HG03135 (cell line): ENCODE measurements around the gene NKD1.

Experiments used
- ATAC-seq: cut with Tn5 transposase; IDR thresholded peaks from one replicate; pipeline ENCODE4 v1.9.1; 2021; ENCODE audit warnings: mild to moderate bottlenecking, moderate library complexity; ENCODE audit not compliant: unreplicated experiment

Gene NKD1

DNA sequence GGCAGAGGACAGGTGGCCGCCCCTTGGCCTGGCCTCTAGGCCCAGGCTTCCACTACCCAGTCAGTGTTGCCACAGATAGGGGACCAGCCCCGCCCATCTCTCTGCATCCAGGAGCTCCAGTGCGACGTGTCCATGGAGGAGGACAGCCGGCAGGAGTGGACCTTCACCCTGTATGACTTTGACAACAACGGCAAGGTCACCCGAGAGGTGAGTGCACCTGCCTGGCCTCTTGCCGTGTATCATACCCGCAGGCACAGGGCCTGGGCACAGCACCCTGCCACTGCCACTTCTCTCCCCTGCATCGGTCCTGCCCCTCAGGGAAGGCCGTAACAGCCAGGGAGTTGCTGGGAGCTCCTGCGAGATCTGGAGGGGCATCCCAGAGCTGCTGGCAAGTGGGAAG is 77.2 kb downstream of the NKD1 start:
- no peak for ATAC-seq

DNA sequence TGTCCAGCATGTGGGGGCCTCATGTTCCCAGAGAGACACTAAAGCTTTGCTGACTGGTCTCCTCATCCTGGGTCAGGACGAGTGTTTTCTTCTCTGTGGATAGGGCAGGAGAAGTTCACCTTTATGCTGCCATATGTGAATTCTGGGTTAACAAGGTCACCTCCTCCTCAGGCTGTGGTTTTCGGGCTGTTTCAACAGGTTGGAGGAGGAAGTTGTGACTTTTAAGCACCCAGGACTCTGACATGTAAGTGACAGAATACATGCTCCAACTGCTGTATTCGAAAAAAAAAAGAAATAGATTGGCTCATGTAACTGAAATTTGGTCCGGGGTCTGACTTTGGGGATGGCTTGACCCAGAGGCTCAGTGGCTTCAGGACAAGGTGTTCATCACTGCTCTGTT is 78.7 kb downstream of the NKD1 start:
- ATAC-seq: no peak

DNA sequence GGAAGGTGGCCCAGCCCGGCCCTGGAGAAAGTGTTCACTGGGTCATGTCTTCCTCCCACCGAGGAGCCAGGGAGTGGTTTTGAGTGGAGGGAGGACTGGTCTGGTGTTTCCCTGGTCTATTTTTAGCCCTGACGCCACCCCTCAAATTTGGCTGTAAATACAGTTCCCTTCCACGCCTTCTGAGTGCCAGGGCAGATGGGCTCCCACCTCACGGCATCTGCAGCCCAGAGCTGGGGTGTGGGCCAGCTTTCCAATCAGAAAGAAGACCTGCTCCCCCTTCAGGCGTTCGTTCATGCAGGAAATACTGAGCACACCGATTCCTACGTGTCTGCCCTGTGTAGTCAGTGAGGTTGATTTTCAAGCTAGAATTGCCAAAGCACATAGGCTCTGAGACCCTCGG is 79.2 kb downstream of the NKD1 start:
- no peak for ATAC-seq

DNA sequence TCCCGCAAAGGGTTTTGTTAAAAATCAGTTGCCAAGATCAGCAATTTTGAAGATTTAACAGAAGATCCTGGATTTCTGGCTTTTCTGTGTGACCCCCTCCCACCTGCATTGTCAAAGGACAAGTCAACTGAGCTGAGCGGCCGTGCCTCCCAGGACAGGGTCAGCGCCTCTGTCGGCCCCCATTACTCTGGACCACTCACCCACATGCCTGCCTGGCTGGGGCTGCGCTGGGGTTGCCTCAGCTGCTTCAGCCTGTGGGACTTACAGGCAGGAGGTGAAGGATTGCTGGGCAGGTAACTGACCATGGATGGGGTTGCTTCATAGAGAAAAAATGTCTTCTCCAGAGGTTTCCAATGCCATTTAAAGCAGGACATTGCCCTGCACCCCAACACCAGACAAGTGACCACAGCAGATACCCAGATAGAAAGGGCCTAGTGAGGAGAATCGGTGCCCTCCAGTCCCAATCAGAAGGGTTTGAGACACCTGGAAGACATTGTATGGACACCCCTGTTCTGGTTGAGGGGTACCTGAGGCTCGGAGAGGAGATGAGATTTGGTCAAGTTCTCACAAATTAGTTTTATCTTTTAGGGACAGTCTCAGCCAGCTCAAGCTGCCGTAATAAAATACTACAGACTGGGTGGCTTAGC is 80.1 kb downstream of the NKD1 start:
- no peak for ATAC-seq

DNA sequence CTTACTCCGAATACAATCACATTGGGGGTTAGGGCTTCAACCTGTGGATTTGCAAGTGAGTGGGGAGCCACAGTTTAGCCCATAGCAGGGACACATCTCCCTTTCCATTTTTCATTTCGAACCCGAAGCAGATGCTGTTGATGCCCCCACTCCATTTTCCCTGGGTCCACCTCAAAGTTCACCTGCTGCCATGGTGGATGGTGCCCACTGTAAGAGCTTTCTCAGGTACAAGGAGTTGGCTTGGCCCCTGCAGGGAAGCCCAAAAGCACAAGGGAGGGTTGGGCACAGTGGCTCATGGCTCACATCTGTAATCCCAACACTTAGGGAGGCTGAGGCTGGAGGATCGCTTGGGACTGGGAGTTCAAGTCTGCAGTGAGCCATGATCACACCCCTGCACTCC is 81.1 kb downstream of the NKD1 start:
- ATAC-seq: no peak

DNA sequence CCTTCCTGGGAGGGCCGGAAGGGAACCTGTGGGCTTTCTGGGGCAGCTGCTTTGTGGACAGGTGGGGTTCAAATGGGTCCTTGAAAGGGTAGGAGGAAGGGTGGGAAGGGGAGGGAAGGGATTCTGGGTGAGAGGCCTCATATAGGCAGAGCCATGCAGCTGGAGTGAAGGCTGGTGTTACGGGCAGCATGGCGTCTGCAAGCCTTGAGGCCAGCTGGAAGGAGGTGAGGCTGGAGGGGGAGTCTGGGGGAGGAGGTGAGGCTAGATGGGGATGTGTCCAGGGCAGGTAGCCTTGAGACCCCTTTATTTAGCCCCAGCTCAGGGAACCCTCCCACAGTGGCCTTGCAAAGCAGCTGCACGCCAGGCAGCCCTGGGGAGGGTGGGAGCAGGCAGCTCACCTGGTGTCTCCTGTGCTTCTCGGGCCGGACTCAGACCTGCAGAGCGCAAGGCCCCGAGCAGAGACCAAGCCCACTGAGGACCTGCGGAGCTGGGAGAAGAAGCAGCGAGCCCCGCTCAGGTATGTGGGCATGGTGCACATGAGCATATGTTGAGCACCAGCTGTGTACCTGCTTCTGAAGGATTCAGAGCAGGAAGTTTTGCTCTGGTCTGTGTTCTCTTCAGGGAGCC is 82.3 kb downstream of the NKD1 start:
- no peak for ATAC-seq

DNA sequence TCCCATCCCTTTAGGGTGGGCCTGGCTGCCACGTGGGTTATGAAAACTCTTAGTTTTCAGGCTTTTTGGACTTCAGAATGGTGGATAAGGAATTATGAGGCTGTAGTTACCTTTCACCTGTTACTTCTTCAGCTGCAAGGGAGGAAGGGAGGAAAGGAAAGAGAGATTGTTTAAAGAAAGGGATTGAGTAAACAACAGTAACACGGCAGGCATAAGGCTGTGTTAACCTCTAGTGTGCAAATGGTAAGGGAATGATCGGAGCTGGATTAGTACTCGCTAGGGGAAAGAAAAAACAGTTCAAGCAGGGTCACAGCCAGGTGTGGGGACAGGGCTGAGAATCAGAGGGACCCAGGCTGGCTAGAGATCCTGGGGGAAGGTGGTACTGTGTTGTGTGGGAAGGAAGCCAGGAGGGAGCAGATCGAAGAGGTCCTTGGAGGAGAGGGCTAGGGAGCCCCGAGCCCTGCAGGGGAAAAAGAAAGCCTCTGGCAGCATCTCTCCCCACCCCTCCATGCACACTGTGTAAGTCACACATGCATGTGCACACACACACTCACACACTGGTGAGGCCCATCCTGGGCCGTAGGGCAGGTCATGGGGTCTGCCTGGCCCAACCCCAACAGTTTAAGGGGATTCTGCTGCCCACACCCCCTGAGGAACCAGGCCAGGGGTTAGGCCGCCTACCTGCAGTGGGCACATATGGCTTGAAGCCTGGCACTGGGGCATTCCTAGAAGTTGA is 83.2 kb downstream of the NKD1 start:
- ATAC-seq: no peak

DNA sequence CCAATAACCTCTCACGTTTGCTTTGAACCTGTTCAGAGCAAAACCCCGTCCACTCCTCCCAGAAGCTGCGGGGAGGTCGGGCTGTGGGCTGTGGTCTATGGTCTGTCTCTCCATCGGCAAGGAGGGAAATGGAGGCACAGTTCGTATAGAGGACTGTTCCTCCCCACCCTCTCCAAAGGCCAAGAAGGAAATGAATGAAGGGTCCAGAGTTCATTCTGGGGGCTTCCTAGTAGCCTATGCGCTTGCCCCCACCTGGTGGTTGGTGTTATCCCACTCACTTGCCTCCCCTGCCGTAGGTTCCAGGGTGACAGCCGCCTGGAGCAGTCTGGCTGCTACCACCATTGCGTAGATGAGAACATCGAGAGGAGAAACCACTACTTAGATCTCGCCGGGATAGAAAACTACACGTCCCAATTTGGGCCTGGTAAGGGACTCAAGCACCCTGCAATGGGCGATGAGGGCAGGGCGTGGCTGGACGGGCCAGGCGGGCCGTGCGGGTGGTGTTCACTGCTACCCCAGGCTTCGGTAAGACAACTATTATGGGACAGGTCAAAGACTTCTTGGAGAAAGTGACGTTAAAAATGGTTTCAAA is 83.9 kb downstream of the NKD1 start:
- no peak for ATAC-seq

DNA sequence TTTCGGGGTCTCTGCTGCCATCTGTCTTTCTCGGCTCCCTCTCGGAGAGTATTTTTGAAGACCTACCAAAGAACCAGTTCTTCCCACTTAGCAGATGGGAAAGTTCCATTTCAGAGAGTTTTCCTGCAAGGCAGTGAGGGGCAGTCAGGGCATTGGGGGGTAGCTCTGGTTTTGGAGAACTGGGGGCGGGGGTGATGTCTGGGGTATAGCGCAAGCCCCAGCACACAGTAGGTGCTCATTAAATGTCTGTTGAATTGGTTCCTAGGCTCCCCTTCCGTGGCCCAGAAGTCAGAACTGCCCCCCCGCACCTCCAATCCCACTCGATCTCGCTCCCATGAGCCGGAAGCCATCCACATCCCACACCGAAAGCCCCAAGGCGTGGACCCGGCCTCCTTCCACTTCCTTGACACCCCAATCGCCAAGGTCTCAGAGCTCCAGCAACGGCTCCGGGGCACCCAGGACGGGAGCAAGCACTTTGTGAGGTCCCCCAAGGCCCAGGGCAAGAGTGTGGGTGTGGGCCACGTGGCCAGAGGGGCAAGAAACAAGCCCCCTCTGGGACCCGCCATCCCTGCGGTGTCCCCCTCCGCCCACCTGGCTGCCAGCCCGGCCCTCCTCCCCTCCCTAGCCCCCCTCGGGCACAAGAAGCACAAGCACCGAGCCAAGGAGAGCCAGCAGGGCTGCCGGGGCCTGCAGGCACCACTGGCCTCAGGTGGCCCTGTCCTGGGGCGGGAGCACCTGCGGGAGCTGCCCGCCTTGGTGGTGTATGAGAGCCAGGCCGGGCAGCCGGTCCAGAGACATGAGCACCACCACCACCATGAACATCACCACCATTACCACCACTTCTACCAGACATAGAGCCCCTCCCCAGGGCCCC is 85.0 kb downstream of the NKD1 start:
- no peak for ATAC-seq

DNA sequence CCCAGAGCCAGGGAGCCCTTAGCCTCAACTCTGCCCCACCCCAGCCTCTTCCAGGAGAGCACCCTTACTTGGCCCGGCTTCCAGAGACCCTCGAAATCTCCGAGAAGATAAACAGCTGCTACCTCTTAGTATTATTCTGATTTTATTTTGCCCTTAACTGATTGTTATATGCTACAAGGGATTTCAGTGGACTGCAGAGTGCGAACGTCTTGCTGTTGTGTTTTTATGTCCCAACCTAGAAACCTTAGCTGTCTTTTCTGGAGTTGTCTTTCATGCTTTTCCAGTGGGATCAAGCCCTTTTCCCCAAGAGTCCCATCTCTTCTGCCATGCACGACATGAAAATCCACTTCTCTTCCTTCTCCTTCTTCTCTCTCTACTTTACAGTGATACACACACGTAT is 85.9 kb downstream of the NKD1 start:
- no peak for ATAC-seq

DNA sequence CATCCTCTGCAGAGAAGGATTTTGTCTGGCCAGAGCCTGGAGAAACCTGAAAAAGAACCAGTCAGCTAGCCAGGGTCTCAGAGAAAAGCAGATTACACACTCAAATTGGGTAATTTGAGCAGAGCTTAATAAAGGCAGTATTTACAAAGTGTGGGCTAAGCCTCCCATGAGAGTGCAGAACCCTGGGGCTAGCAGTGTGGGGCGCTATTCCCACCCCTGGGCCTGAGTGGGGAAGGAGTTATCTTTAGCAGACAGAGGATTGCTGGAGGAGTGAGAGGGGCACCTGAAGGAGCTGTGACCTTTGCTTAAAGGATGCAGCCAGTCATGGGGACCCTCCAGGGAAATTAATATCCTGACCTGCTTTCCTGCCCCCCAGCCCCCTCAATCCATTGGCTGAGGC is 86.8 kb downstream of the NKD1 start:
- no peak for ATAC-seq

DNA sequence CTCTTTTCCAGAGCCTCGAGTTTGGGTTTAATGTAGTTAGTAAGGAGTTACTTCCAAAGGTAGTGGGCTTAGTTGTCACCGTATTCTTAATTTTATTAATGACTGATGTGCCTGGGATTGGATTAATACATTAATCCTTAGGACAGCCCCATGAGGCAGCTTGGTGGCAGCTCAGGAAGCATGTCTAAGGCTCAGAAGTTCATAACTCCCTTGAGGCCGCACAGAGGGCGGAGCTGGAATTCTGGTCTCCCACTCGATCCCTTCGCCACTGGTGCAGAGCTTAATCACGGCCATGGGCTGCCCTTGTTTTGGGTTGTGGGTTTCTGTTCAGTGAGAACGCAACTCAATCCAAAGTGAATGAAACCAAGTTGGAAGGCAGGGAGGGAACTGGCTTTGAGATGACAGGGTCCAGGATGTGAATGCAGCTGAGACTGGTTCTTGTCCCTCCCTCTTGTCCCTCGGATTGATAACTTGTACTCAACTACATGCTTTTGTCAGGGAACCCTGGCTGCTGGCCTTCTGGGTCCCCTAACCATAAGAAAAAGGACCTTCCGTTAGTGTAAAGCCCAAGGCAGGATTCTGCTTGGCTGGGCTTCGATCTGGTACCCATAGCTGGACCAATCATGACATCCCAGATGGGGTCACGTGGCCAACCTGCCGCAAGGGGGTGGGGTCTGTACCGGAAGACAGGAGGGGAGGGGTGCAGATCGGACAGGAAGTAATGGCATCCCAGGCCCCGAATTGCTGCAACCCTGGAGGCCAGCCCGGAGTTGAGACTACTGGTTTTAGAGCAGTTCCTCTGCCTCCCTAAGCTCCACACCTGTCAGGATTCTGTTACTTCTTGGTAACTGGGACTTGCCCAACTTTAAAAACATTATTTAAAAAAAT is 87.6 kb downstream of the NKD1 start:
- no peak for ATAC-seq

DNA sequence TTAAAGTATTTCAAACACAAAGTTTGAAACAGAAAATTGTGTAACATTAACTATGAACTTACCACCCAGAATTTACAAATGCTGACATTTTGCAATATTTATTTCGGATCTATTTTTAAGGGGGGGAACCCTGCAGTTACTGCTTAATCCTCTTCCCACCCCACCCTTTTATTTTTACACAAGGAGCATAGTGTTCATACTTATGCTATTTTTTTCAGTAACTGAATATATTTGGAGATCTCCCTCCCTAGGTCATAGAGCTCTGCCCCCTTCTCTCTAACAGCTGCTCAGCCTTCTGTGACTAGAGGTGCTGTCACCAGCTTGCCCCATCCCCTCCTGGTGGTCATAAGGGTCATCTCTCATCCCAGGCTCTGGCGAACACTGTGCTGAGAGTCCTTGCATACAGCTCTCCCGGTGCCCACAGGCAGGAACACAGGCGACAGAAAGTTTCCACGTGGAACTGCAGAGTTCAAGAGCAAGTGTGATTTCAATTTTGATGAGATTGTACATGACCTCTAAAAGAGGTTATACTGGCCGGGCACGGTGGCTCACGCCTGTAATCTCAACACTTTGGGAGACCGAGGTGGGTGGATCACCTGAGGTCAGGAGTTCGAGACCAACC is 88.7 kb downstream of the NKD1 start:
- ATAC-seq: no peak

DNA sequence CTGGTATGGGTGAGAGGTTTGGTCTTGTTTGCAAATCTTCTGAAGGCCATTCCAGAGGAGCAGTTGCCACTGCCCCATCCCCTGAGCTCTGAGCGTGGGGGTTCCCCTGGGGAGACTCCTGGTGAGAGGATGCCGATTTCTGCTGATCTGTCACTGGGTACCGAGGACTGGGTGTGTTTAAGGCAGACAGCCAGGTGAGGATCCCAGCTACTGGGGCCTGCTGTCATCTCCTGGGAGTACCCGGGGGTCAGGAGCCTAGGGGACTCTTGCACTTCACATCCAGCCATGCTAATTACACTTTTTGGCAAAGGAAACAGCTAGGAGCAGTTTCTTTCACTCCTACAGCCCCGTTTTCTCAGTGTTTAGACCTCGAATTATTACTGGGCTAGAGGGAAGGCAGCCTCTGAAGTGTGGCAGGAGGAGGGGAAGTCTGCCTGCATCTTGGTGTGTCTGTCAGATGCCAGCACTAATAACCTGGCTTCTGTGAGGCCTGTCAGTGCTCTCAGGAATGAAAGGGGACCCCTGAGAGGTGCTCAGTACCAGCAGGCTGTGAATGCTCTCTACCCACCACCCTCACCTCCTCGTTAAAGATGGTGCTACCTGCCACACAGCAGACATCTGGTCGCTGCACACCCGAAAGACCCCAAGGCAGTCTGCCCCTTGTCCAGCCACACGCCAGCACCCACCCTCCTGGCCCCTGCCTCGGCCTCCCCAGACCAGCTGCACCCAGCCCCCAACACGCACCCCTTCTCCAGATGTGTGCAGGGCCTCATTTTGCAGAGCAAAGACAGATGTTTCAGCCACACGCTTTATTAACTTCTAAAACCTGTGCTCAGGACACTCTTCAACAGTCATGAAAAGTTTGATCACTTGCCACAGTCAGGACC is 89.8 kb downstream of the NKD1 start:
- ATAC-seq: no peak

DNA sequence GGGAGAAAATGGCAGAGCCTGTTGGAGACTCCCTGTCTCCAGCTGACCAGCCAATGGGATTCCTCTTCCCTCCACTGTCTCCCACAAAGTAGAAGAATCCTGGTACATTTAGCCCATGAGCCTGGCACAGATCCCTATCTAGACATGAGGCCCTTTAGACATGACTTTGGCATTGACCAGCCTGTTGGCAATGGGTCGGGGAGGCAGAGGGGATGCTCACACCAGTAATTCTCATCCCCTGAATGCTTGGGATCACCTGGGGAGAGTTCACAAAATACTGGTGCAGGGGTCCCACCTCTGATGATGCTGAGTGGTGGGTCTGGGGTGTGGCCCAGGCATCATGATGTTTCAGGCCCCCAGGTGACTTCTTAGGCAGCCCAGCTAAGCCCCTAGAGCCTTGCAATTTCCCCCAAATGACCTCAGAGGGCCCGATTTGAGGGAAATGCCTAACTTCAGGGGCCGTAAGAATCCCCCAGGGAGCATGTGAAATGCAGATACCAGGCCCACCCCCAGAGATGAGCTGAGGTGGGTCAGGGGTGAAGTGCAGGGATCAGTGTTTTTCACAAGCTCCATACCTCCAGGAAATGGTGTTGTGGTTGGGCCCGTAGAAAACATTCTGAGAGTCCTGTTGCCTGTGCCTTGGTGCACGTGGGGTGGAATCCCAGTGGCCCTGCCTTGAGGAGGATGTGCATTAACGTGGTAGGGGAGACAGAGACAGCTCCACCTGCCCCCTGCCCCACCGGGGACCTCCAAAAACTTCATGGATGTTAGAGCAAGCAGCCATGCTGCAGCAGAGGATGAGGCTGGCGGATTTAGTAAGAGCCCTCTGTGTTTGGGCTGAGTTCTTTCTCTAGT is 90.8 kb downstream of the NKD1 start:
- ATAC-seq: no peak

DNA sequence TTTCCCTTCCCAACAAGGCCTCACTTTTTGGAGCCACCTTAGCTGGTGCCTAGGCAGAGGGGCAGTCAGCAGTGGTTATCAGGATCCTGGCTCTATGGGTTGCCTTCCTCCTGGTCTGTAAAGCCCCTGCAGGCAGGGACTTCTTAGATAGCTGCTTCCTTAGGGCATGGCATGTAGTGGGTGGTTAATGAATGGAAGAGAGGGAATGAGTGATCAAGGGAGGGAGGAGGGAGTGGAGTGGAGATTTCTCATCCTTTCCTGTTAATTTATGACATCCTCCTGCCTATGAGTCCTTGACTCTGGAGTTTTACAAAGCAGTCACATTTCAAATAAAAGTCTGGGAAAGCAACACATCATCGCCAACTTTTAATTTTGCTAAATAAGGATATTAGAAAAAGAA is 92.2 kb downstream of the NKD1 start:
- ATAC-seq: no peak

DNA sequence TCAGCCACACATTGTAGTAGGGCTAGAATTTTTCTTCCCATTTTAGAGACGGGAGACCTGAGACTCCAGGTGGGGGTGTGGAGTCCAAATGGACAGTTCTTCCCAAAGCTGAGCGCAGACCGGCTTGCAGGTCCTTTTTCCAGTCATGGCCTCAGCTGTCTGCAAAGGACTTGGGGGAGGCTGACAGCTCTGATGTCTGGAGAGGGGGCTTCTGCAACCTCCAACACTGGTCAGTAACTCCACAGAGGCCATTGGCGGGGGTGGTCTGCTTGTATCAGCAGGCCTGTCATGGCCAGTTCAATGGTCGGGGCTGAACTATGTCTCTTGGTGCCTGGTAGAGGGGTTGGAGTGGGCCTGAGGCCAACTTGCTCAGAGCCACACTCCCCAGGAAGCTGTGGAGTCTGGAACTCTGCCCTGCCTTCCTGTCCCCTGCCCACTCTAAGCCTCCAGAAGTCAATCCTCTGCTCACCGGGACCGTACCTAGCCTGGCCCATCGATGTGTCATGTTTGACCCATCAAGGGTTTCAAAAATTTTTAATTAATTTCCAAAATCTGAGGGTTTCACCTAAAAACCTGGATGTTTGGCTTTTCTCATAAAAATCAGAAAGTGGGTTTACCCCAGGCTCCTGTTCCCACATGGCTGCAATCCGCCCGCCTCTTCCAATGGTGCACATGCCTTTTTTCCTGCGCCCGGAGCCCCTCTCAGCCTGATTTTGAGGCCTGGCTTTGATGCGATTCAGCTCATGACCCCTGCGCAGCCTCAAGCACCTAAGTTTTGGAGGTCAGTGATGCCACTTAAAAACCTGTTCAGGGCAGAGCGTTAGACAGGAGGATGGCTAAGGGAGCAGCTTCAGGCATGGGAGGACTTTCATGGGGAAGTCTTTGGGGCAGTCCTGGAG is 93.0 kb downstream of the NKD1 start:
- no peak for ATAC-seq
